Hepatocyte (in vitro differentiated cells): Measurements from ENCODE around the gene TMOD1. TPM values are rescaled to one million over a fixed set of nuclear protein-coding genes. Genes with fewer than 3 reads are reported as not detected.

Source experiments
- DNase-seq: peaks from one replicate; pipeline ENCODE4 v3.0.0-alpha.2; 2016; ENCODE audit warnings: low spot score
- H2AFZ ChIP-seq: fragments of 200-600 bp; sonication (generic); 2 replicates; pipeline ENCODE4 v1.6.0; 2016; ENCODE audit warnings: antibody characterized with exemption, mild to moderate bottlenecking
- H3K27ac ChIP-seq: fragments of 200-600 bp; sonication (generic); 2 replicates; pipeline ENCODE4 v1.5.1; 2016; ENCODE audit warnings: mild to moderate bottlenecking
- H3K27me3 ChIP-seq: fragments of 200-600 bp; sonication (generic); 2 replicates; pipeline ENCODE4 v1.6.1; 2016
- H3K36me3 ChIP-seq: fragments of 200-600 bp; sonication (generic); replicated peaks from 2 replicates; pipeline ENCODE4 v1.5.1; 2016; ENCODE audit warnings: low read depth; ENCODE audit not compliant: insufficient read depth
- H3K4me1 ChIP-seq: fragments of 200-600 bp; sonication (generic); 2 replicates; pipeline ENCODE4 v1.5.1; 2016; ENCODE audit warnings: mild to moderate bottlenecking, moderate library complexity; ENCODE audit not compliant: insufficient read depth
- H3K4me2 ChIP-seq: fragments of 200-600 bp; sonication (generic); 2 replicates; pipeline ENCODE4 v1.6.0; 2016
- H3K4me3 ChIP-seq: fragments of 200-600 bp; sonication (generic); 2 replicates; pipeline ENCODE4 v1.5.1; 2016; ENCODE audit warnings: mild to moderate bottlenecking
- H3K79me2 ChIP-seq: fragments of 200-600 bp; sonication (generic); 2 replicates; pipeline ENCODE4 v1.6.0; 2017; ENCODE audit warnings: mild to moderate bottlenecking
- H3K9me2 ChIP-seq: fragments of 200-600 bp; sonication (generic); replicated peaks from 2 replicates; pipeline ENCODE4 v1.6.0; 2017; ENCODE audit warnings: mild to moderate bottlenecking; ENCODE audit not compliant: insufficient read depth
- H3K9me3 ChIP-seq: fragments of 200-600 bp; sonication (generic); 2 replicates; pipeline ENCODE4 v1.5.1; 2016; ENCODE audit warnings: low read depth, mild to moderate bottlenecking
- H4K20me1 ChIP-seq: fragments of 200-600 bp; sonication (generic); 2 replicates; pipeline ENCODE4 v1.6.0; 2016; ENCODE audit warnings: mild to moderate bottlenecking; ENCODE audit not compliant: insufficient read depth, poor library complexity, severe bottlenecking
- EZH2 ChIP-seq: fragments of 200-600 bp; sonication (generic); IDR thresholded peaks from 2 replicates; pipeline ENCODE4 v1.6.1; 2016; ENCODE audit warnings: antibody characterized with exemption, mild to moderate bottlenecking, borderline replicate concordance
- EZH2phosphoT487 ChIP-seq: fragments of 200-600 bp; sonication (generic); IDR thresholded peaks from one replicate; pipeline ENCODE4 v1.6.1; 2018; ENCODE audit warnings: antibody characterized with exemption, mild to moderate bottlenecking, low read depth, moderate library complexity; ENCODE audit not compliant: unreplicated experiment, severe bottlenecking
- WGBS: methylation state at CpG from one replicate; pipeline ENCODE4 v1.1.6; 2016; ENCODE audit warnings: low lambda C conversion rate; ENCODE audit errors: missing lambda C conversion rate; 5-methylcytosine and 5-hydroxymethylcytosine counted together
- polyA plus RNA-seq: library from polyadenylated mRNA; unstranded; fragments of >200 nt; fragmentation: Nextera tagmentation; extraction: Ambion mirVana; gene quantifications from 2 replicates; pipeline ENCODE4 v1.2.1, GENCODE V29; 2016
- total RNA-seq: library from RNA; depleted of rRNA; stranded (reverse); fragments of >200 nt; gene quantifications from 2 replicates; pipeline ENCODE4 v1.2.3, GENCODE V29; 2014
- TF ChIP-seq, protein P1 (sequence below): fragments of 200-600 bp; sonication (generic); IDR thresholded peaks from 2 replicates; pipeline ENCODE4 v1.5.1; 2016; ENCODE audit warnings: antibody characterized with exemption, mild to moderate bottlenecking; ENCODE audit not compliant: poor library complexity

Gene TMOD1
- total and polyA plus RNA-seq, 2 experiments from 2014 or later: 0.47 to 3.5 TPM

DNA sequence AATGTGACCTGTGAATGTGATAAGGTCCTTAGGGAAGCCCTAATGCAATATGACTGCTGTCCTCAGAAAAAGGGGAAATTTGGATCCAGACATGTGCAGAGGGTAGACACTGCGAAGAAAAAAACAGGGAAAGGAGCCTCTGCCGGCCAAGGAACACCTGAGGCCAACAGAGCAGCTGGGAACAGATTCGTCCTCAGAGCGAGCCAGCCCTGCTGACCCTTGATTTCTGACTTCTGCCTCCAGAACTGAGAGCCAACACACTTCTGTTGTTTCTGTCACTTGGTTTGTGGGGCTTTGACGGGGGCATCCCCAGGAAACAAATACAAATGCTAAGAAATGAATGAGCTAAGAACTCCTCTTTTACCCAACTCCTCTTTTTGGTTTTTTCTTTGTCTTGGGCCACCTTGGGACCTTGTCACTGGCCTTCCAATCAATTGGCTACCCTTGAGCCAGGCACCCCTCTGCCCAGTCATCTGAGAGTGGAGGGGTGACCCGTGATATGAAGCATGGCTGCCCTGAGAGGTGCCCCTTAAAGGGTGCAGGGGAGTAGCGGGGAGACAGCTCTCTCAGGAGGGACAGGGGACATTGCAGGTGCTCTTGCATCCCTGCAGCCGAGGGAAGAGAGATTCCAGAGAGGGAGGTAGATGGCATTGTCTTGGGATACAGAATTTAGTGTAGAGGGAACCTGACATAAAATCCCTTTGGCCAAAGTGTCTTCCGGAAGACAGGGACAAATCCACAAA lies 16.9 kb downstream of the TMOD1 start:
- no peaks in the 10 kb centered on the region for H3K36me3 ChIP-seq
- 86% methylated on average over 9 of the region's 9 CpGs for WGBS
- H3K4me2 ChIP-seq: no peak overlapping the region

DNA sequence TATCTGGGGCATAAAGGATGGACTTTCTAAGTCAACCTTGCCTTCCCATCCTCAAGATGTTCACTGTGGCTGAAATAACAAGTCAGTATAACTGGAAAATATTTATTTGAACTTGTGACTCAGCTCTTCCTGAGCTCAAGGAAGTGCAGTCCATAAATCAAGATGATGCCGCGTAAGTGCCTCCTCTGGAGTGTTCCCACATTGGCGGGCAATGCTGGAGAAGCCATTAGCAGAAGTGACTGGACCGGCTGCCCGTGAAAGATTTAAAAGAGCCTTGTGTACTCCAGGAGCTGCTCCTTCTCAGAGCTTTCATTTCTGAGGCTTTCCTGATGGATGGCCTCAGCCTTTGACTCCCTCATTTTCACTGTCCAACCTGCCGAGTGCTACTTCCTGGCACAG lies 17.4 kb downstream of the TMOD1 start:
- no peaks in the 10 kb centered on the region for H4K20me1 ChIP-seq
- H3K4me3 ChIP-seq: no peak overlapping the region
- TF ChIP-seq, protein P1, sequence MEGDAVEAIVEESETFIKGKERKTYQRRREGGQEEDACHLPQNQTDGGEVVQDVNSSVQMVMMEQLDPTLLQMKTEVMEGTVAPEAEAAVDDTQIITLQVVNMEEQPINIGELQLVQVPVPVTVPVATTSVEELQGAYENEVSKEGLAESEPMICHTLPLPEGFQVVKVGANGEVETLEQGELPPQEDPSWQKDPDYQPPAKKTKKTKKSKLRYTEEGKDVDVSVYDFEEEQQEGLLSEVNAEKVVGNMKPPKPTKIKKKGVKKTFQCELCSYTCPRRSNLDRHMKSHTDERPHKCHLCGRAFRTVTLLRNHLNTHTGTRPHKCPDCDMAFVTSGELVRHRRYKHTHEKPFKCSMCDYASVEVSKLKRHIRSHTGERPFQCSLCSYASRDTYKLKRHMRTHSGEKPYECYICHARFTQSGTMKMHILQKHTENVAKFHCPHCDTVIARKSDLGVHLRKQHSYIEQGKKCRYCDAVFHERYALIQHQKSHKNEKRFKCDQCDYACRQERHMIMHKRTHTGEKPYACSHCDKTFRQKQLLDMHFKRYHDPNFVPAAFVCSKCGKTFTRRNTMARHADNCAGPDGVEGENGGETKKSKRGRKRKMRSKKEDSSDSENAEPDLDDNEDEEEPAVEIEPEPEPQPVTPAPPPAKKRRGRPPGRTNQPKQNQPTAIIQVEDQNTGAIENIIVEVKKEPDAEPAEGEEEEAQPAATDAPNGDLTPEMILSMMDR: no peak
- no peak for TF ChIP-seq EZH2phosphoT487
- TF ChIP-seq EZH2: no peak
- H3K79me2 ChIP-seq: no peaks in the 10 kb centered on the region
- peak overlapping the region; percentile 45 for H3K4me2 ChIP-seq
- no peaks in the 10 kb centered on the region for H3K9me3 ChIP-seq
- H3K9me2 ChIP-seq: no peaks in the 10 kb centered on the region
- no peaks in the 10 kb centered on the region for H3K27me3 ChIP-seq
- no peak overlapping the region for H3K27ac ChIP-seq
- H3K4me1 ChIP-seq: no peaks in the 10 kb centered on the region
- DNase-seq: peak; percentile 72
- WGBS: 31% methylated on average over 6 of the region's 6 CpGs
- no peak overlapping the region for H2AFZ ChIP-seq
- H3K36me3 ChIP-seq: no peaks in the 10 kb centered on the region

More for the DNA sequence above, 16.9 kb downstream of the TMOD1 start:
- DNase-seq: no peak
- Histone ChIP-seq H3K4me3 (no peak overlapping the region), H3K79me2 (no peaks in the 10 kb centered on the region), H3K4me1 (no peaks in the 10 kb centered on the region), H3K27me3 (no peaks in the 10 kb centered on the region), H2AFZ (no peak overlapping the region), H3K9me2 (no peaks in the 10 kb centered on the region), H3K9me3 (no peaks in the 10 kb centered on the region), H3K27ac (no peak overlapping the region), H4K20me1 (no peaks in the 10 kb centered on the region)
- TF ChIP-seq EZH2: no peak
- TF ChIP-seq, protein P1: no peak
- no peak for TF ChIP-seq EZH2phosphoT487

DNA sequence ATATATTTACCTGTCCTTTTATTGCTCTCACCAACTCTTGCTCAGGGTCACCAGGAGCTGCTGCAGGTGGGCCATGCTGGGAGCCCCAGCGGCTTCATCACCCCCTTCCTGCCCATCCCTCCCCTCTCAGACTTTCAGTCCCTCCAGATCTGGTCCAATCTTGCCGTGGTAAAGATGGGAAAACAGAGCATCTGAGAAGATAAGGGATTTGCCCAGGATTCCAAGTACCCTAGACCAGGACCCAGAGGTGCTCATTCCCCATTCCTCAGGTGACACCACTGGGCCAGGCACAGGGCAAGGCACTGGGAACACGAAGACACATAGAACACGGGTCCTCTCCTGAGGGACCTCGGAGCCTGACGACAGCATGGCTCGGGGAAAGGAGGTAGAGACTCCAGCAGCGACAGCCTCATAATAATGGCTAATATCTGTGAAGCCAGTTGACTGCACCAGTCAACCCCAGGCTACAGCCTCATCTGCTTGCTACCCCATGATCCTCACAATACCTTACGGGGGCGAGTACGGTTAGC lies 18.0 kb downstream of the TMOD1 start:
- Histone ChIP-seq H2AFZ (no peak overlapping the region), H3K27ac (no peak overlapping the region), H3K27me3 (no peaks in the 10 kb centered on the region), H3K4me3 (no peak overlapping the region), H3K4me2 (peak overlapping the region; percentile 45), H3K36me3 (no peaks in the 10 kb centered on the region), H3K79me2 (no peaks in the 10 kb centered on the region), H3K9me2 (no peaks in the 10 kb centered on the region), H3K9me3 (no peaks in the 10 kb centered on the region), H4K20me1 (no peaks in the 10 kb centered on the region), H3K4me1 (no peaks in the 10 kb centered on the region)
- 82% methylated on average over 11 of the region's 11 CpGs for WGBS
- TF ChIP-seq, protein P1: no peak
- TF ChIP-seq EZH2phosphoT487 (no peak), EZH2 (no peak)
- DNase-seq: no peak
